ENCODE measurements around the gene SF3B3. TPM values are rescaled to one million over a fixed set of nuclear protein-coding genes. Genes with fewer than 3 reads are reported as not detected.

Gene SF3B3
- total RNA-seq, 4 donors from 2014 or later, result 74.2 to 142 (median 112) TPM

DNA sequence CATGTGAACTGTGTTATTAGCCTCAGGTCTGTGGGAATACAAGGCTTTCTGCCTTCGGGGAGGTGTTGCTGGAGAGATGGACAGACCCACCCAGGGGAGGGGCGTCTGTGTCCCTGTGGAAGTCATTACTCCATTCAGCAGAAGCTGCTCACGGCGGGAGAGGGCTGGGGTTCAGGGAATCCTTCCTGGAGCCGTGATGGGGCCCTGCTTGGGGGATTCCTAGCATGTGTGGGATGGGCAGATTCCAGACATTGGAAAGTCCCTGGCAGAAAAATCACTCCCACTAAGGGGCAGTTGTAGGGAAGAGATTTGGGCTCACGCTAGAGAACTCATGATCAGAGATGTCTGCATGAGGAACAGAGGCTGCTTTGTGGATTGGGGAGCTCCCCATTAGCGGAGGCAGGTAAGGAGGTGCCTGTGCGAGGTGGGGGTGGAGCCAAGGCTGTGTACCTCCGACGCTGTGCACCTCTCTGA, 66.4 kb downstream of the SF3B3 start:
- Histone ChIP-seq H3K4me3 (replicated peaks in 1 of 3) (no peak overlapping the region), H3K36me3 (no peaks in the 10 kb centered on the region), H3K4me1 (peaks cover 16 to 41% of the 10 kb centered on the region in 2 donors), H3K9me3 (no peaks in the 10 kb centered on the region), H3K27me3 (no peaks in the 10 kb centered on the region), H3K27ac (peak overlapping the region in 2 of 3 donors; percentile 25 to 76)
- DNase-seq, result no peak
- no peak for TF ChIP-seq POLR2A (IDR thresholded peaks at IDR 0.05)
- TF ChIP-seq, protein P1, sequence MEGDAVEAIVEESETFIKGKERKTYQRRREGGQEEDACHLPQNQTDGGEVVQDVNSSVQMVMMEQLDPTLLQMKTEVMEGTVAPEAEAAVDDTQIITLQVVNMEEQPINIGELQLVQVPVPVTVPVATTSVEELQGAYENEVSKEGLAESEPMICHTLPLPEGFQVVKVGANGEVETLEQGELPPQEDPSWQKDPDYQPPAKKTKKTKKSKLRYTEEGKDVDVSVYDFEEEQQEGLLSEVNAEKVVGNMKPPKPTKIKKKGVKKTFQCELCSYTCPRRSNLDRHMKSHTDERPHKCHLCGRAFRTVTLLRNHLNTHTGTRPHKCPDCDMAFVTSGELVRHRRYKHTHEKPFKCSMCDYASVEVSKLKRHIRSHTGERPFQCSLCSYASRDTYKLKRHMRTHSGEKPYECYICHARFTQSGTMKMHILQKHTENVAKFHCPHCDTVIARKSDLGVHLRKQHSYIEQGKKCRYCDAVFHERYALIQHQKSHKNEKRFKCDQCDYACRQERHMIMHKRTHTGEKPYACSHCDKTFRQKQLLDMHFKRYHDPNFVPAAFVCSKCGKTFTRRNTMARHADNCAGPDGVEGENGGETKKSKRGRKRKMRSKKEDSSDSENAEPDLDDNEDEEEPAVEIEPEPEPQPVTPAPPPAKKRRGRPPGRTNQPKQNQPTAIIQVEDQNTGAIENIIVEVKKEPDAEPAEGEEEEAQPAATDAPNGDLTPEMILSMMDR (IDR thresholded peaks at IDR 0.05), result no peak
- intact Hi-C loops (cut with DNase I), result no loop called here
- WGBS, 2 donors, result 51% methylated on average over 8 to 10 of the region's 10 CpGs

DNA sequence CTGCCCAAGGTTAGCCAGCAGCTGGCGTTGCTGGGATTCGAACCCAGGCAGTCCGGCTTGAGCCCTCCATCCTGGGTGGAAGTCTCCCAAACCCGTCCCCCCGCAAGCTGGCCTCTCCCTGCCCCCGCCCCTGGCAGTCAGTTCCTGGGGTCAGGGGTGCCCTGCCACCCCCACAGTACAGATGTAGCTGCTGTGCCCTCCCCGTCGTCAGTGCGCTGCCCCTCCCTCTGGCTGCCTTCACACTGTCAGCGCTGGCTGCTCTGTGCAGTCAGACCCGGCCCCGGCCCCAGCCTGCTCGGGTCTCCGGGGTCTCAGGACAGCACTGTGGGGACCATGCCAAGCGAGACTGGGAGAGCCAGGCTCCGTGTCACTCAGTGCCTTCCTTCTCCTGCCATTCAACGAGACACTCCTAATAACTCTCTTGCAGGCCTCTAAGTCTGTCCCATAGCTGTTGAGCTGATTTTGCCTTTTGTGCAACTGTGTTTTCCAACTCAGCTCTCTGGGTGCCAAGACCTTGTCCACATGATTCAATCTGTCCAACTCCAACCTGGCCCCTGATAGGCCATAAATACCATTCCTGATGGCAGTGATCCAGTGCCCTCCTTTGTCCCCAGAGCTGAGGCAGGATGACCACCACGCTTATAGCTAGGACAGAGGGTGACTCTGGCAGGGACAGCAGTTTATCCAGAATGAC, 67.3 kb downstream of the SF3B3 start:
- peak overlapping the region; percentile 15 to 76 (median 25) for H3K27ac ChIP-seq
- peaks cover 20 to 45% of the 10 kb centered on the region in 2 donors for H3K4me1 ChIP-seq

DNA sequence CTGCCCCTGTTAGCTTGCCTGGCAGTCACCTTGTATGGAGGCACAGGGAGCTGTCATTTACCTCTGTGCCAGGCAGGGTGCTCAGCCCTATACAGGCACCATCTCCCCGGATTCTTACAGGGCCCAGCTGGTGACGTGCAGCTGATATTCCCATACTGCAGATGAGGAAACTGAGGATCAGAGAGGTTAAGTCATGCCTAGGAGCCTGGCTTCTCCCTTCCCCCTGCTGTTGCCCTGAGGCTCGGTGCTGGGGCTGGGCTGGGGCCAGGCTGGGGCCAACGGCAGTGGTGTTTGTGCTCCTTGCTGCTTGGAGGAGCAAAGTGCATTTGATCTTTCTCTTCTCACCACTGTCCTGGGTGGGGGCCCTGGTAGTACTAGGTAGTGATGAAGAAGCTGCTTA, 68.0 kb downstream of the SF3B3 start:
- Histone ChIP-seq H3K27ac (peak overlapping the region; percentile 48 to 76 (median 59)), H3K27me3 (no peaks in the 10 kb centered on the region), H3K4me3 (replicated peaks in 1 of 3) (no peak overlapping the region), H3K36me3 (no peaks in the 10 kb centered on the region), H3K4me1 (peaks cover 20 to 45% of the 10 kb centered on the region in 2 donors), H3K9me3 (no peaks in the 10 kb centered on the region)
- no peak for DNase-seq
- intact Hi-C loops (cut with DNase I), result no loop called here
- TF ChIP-seq POLR2A (IDR thresholded peaks at IDR 0.05), result no peak
- TF ChIP-seq, protein P1 (IDR thresholded peaks at IDR 0.05), result no peak
- 68 to 100% methylated on average over 2 to 4 of the region's 4 CpGs for WGBS, 2 donors

More for the DNA sequence above, 67.3 kb downstream of the SF3B3 start:
- intact Hi-C loops (cut with DNase I), result no loop called here
- WGBS, 2 donors, result 40 to 55% methylated on average over 3 to 12 of the region's 18 CpGs
- peak in 1 of 2 donors; percentile 20 for DNase-seq
- Histone ChIP-seq H3K9me3 (no peaks in the 10 kb centered on the region), H3K36me3 (no peaks in the 10 kb centered on the region), H3K4me3 (replicated peaks in 1 of 3) (no peak overlapping the region), H3K27me3 (no peaks in the 10 kb centered on the region)
- TF ChIP-seq, protein P1 (IDR thresholded peaks at IDR 0.05), result no peak
- no peak for TF ChIP-seq POLR2A (IDR thresholded peaks at IDR 0.05)

DNA sequence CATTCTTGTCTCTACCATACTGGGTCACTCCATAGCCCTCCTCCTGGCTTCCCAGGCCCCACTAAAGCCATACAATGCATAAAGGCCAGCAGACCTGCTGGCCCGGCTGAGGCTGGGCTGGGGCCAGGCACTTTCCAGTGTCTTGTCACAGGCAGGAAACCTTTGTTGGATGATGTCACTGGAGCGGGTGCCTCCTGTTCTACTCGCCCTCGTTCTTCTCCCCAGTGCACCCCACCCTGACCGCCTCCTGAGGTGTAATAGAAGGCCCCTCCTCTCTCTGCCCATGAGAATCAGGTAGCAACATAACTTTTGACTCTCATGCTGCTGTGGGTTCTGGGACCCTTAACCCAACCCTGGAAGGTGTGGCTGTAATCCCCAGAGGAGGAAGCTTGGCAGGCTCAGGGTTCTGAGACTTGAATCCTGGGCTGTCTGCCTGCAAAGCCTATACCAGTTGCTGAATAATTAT, 68.5 kb downstream of the SF3B3 start:
- intact Hi-C loops (cut with DNase I), result no loop called here
- peaks cover 20 to 45% of the 10 kb centered on the region in 2 donors for H3K4me1 ChIP-seq
- WGBS, 2 donors, result 33% methylated on average over 5 of the region's 5 CpGs

More for the DNA sequence above, 68.5 kb downstream of the SF3B3 start:
- Histone ChIP-seq H3K27me3 (no peaks in the 10 kb centered on the region), H3K27ac (peak overlapping the region; percentile 48 to 76 (median 59)), H3K36me3 (no peaks in the 10 kb centered on the region), H3K9me3 (no peaks in the 10 kb centered on the region), H3K4me3 (replicated peaks in 1 of 3) (no peak overlapping the region)
- TF ChIP-seq POLR2A (IDR thresholded peaks at IDR 0.05), result no peak
- TF ChIP-seq, protein P1 (IDR thresholded peaks at IDR 0.05), result no peak
- DNase-seq, result peak; percentile 37 to 51

Measured in thyroid gland (tissue), 4 donors.